ENCODE results near the gene IGFBP2.

IGFBP2 gene

GRCh38 chr2:216634370-216635148 is 1.3 kb downstream of the IGFBP2 start:
- DNase-seq (ENCODE audit: low spot score), result no peak
- no peak for TF ChIP-seq CTCF (IDR thresholded peaks at IDR 0.05; ENCODE audit: extremely low read depth, missing control alignments)

DNA sequence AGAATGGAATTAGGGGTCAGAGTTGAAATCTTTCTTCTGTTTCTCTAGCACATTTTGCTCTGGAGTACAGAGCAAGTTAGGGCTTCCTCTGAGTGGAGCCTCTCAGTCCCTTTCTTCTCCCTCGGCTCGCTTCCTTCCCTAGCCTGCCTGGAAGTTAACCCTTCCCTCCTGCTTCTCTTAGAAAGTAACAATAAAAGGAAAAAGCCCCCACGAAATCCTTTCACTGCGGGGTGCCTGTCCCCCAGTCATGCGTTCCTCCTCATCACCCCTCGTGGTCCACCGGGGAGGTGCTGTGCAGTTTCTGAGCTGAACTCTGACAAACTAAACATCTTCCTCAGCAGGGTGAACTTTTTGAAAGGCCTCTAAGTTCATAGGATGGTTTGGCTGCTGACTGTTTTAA is 2.0 kb downstream of the IGFBP2 start:
- no peak for DNase-seq (ENCODE audit: low spot score)
- no peak for TF ChIP-seq CTCF (IDR thresholded peaks at IDR 0.05; ENCODE audit: extremely low read depth, missing control alignments)

GRCh38 chr2:216635701-216636550 is 2.7 kb downstream of the IGFBP2 start:
- DNase-seq (ENCODE audit: low spot score), result no peak
- TF ChIP-seq CTCF (IDR thresholded peaks at IDR 0.05; ENCODE audit: extremely low read depth, missing control alignments), result no peak

DNA sequence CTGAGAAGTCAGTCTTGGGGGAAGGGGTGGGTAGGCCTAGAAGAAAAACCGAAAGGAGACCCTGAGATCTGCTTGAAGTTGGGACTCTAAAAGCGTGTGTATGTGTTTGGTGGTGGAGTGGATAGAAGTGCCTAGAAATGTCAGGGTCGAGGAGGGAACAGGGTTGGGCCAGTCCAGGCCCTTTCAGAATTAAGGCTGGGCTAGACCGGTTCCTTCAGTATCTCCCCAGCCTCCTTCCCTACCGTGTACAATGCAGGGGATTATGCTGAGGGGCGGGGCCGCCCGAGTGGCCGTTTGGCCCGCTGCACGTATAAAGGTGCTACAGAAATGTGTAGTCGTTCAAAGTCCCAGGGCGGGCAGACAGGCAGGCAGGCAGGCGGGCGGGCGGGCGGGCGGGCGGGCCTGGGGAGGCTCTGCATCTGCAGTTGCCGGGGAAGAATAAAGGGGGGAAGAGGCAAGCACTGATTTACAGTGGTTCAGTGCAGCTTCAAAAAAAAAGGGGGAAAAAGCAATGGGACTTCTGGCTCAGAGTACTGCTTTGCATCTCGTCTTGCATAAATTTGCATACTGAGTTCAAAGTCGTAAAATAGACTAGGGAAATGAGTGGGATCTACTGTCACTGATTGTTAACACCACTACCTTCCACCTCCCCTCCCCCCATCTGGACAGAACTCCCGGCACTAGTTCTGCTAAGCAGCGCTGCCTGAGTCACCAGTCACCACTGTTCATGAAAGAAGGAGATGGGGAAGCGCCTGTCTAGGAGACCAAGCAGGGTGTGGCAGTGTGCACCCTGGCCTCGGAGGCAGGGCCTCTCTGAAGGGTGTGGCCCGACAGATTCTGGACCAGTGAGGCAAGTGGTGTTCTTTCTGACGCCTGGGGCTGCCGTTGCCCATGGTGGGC is 3.6 kb downstream of the IGFBP2 start:
- no peak for TF ChIP-seq CTCF (IDR thresholded peaks at IDR 0.05; ENCODE audit: extremely low read depth, missing control alignments)
- DNase-seq (ENCODE audit: low spot score), result no peak

- TF ChIP-seq CTCF (IDR thresholded peaks at IDR 0.05; ENCODE audit: extremely low read depth, missing control alignments), result no peak
- no peak for DNase-seq (ENCODE audit: low spot score)
Measured at GRCh38 chr2:216637472-216637871, 4.3 kb downstream of the IGFBP2 start.

- DNase-seq (ENCODE audit: low spot score), result no peak
- TF ChIP-seq CTCF (IDR thresholded peaks at IDR 0.05; ENCODE audit: extremely low read depth, missing control alignments), result no peak
Measured at GRCh38 chr2:216643986-216644659, 10.9 kb downstream of the IGFBP2 start.
